Measurements from ENCODE around the gene MITF. TPM values are rescaled to one million over a fixed set of nuclear protein-coding genes. Genes with fewer than 3 reads are reported as not detected.

The MITF gene
- total and polyA plus RNA-seq, 2 of the 4 experiments (the other 2 are of a cell fraction) = 6.5 to 16.7 TPM

DNA sequence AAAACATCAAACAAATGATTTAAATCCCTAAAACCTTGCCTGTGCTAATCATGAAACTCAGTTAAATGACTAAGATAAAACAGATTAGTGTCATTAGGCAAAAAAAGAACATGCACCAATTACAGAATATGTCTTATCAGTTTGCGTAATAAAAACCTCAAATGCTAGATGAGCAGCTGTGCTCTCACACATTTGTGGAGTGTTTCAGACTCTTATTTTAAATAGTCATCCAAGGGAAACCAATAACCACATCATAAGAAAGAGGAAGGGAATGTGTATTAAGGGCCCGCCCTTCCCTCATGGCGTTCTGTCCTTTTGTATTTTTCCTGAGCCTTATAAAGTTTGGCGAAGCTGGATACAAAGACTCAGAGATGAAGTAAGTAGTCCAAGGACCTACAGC, 266.8 kb downstream of the MITF start:
- no peak overlapping the region for H2AK5ac ChIP-seq (ENCODE audit: low read depth, low read length)
- no peak overlapping the region for H3K23ac ChIP-seq (ENCODE audit: low read depth, low read length)
- no peaks in the 10 kb centered on the region for H4K20me1 ChIP-seq (ENCODE audit: insufficient read depth, low read length)
- H3K9ac ChIP-seq (ENCODE audit: low read depth, low read length) = no peak overlapping the region
- H2AK9ac ChIP-seq (replicated peaks; ENCODE audit: low read depth, low read length, poor library complexity) = no peak overlapping the region
- H4K91ac ChIP-seq (ENCODE audit: insufficient read depth, low read depth, low read length) = no peak overlapping the region
- DNase-seq = no peak
- BruUV-seq (replicated peaks) = no TSS peak
- H4K8ac ChIP-seq (ENCODE audit: low read depth in 2 of 2, low read length in 2 of 2) = no peak overlapping the region
- no peak for TF ChIP-seq MXI1 (IDR thresholded peaks at IDR 0.05; ENCODE audit: borderline replicate concordance, low read depth, low read length)
- TF ChIP-seq MAZ (IDR thresholded peaks at IDR 0.05; ENCODE audit: borderline replicate concordance, low read depth, low read length) = no peak
- no peak for TF ChIP-seq RAD21 (IDR thresholded peaks at IDR 0.05; ENCODE audit: low read length)
- TF ChIP-seq, protein P1, sequence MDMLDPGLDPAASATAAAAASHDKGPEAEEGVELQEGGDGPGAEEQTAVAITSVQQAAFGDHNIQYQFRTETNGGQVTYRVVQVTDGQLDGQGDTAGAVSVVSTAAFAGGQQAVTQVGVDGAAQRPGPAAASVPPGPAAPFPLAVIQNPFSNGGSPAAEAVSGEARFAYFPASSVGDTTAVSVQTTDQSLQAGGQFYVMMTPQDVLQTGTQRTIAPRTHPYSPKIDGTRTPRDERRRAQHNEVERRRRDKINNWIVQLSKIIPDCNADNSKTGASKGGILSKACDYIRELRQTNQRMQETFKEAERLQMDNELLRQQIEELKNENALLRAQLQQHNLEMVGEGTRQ (IDR thresholded peaks at IDR 0.05; ENCODE audit: low read depth, low read length) = no peak
- TF ChIP-seq, protein P2, sequence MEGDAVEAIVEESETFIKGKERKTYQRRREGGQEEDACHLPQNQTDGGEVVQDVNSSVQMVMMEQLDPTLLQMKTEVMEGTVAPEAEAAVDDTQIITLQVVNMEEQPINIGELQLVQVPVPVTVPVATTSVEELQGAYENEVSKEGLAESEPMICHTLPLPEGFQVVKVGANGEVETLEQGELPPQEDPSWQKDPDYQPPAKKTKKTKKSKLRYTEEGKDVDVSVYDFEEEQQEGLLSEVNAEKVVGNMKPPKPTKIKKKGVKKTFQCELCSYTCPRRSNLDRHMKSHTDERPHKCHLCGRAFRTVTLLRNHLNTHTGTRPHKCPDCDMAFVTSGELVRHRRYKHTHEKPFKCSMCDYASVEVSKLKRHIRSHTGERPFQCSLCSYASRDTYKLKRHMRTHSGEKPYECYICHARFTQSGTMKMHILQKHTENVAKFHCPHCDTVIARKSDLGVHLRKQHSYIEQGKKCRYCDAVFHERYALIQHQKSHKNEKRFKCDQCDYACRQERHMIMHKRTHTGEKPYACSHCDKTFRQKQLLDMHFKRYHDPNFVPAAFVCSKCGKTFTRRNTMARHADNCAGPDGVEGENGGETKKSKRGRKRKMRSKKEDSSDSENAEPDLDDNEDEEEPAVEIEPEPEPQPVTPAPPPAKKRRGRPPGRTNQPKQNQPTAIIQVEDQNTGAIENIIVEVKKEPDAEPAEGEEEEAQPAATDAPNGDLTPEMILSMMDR (conservative IDR thresholded peaks at IDR 0.05; ENCODE audit: low read depth, low read length) = no peak
- TF ChIP-seq CEBPB (IDR thresholded peaks at IDR 0.05; ENCODE audit: low read depth, low read length) = no peak
- TF ChIP-seq, protein P3, sequence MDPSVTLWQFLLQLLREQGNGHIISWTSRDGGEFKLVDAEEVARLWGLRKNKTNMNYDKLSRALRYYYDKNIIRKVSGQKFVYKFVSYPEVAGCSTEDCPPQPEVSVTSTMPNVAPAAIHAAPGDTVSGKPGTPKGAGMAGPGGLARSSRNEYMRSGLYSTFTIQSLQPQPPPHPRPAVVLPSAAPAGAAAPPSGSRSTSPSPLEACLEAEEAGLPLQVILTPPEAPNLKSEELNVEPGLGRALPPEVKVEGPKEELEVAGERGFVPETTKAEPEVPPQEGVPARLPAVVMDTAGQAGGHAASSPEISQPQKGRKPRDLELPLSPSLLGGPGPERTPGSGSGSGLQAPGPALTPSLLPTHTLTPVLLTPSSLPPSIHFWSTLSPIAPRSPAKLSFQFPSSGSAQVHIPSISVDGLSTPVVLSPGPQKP (IDR thresholded peaks at IDR 0.05; ENCODE audit: borderline replicate concordance, low read depth, low read length) = no peak
- TF ChIP-seq CHD1 (IDR thresholded peaks at IDR 0.05; ENCODE audit: low read depth, low read length) = no peak
- TF ChIP-seq BHLHE40 (IDR thresholded peaks at IDR 0.05; ENCODE audit: low read depth, low read length) = no peak
- no peak for TF ChIP-seq NFE2L2 (IDR thresholded peaks at IDR 0.05; ENCODE audit: low read depth, low read length)
- TF ChIP-seq POLR2A (IDR thresholded peaks at IDR 0.05; ENCODE audit: low read depth, low read length) = no peak
- TF ChIP-seq FOS (IDR thresholded peaks at IDR 0.05; ENCODE audit: low read depth, low read length) = no peak
- no peak for TF ChIP-seq MAFK (IDR thresholded peaks at IDR 0.05; ENCODE audit: low read depth, low read length)
- TF ChIP-seq RCOR1 (IDR thresholded peaks at IDR 0.05; ENCODE audit: insufficient replicate concordance, low read length) = no peak
- TF ChIP-seq SMC3 (IDR thresholded peaks at IDR 0.05; ENCODE audit: low read depth, low read length) = no peak
- no peak for TF ChIP-seq RFX5 (IDR thresholded peaks at IDR 0.05; ENCODE audit: low read depth, low read length)
- H4K5ac ChIP-seq (ENCODE audit: low read depth, low read length) = no peak overlapping the region
- intact Hi-C loops (cut with micrococcal nuclease) = no loop called here
- H2BK15ac ChIP-seq (ENCODE audit: low read depth, low read length) = no peak overlapping the region
- in situ Hi-C loops (cut with MboI; ENCODE audit: low sequenced_read_pairs) = no loop called here
- H3K79me1 ChIP-seq (ENCODE audit: low read depth in 1 of 2, low read length in 2 of 2) = no peaks in the 10 kb centered on the region
- H3K14ac ChIP-seq (replicated peaks; ENCODE audit: low read depth, low read length) = no peak overlapping the region
- no peaks in the 10 kb centered on the region for H3K9me1 ChIP-seq (ENCODE audit: insufficient read depth, low read length)
- no peaks in the 10 kb centered on the region for H3K4me1 ChIP-seq (ENCODE audit: control insufficient read depth, insufficient read depth, low read length)
- no peak overlapping the region for H3K4me3 ChIP-seq (ENCODE audit: insufficient read depth, low read depth, low read length)
- H3K27ac ChIP-seq (ENCODE audit: insufficient read depth, low read length) = no peak overlapping the region
- no peak for ATAC-seq (ENCODE audit: low read depth)
- dilution Hi-C loops (cut with HindIII; ENCODE audit: low sequenced_read_pairs, unreplicated experiment) = no loop called here
- no peak overlapping the region for H3K4me2 ChIP-seq (ENCODE audit: low read depth, low read length)
- H2BK5ac ChIP-seq (ENCODE audit: low read depth, low read length, poor library complexity, severe bottlenecking) = no peak overlapping the region
- 90% methylated on average over 2 of the region's 4 CpGs; no CpG with 5 or more reads in 1 of the 2 experiments for WGBS, 2 experiments (ENCODE audit: extremely low coverage in 2 of 2, insufficient read length in 1 of 2)
- POLR2A ChIA-PET (ENCODE audit: unreplicated experiment) = no interaction called here
- no peak overlapping the region for H2BK20ac ChIP-seq (ENCODE audit: low read depth, low read length)
- H3K56ac ChIP-seq (ENCODE audit: extremely low read depth, insufficient read depth, low read length) = no peak overlapping the region
- no peaks in the 10 kb centered on the region for H3K36me3 ChIP-seq (ENCODE audit: control insufficient read depth, insufficient read depth, low read length)
- no peak overlapping the region for H2BK120ac ChIP-seq (ENCODE audit: low read depth, low read length)
- no peaks in the 10 kb centered on the region for H3K27me3 ChIP-seq (ENCODE audit: control insufficient read depth, insufficient read depth, low read length)
- H3K4ac ChIP-seq (ENCODE audit: low read depth, low read length) = no peak overlapping the region
- H3K9me3 ChIP-seq (ENCODE audit: control insufficient read depth, insufficient read depth, low read length) = no peaks in the 10 kb centered on the region
- CTCF ChIA-PET = no interaction called here
- H3K18ac ChIP-seq (ENCODE audit: low read depth, low read length) = no peak overlapping the region
- H2AFZ ChIP-seq (replicated peaks; ENCODE audit: low read length, poor library complexity) = no peak overlapping the region

Data from IMR-90 (cell line).